NT2/D1 (cell line): Measurements from ENCODE around the gene BABAM2.

ENCODE experiments used
- DNase-seq: peaks from one replicate; pipeline ENCODE4 v3.0.0-alpha.2; 2011; ENCODE audit warnings: low read depth, low spot score
- H3K27me3 ChIP-seq: 2 replicates; pipeline ENCODE4 v1.6.0; 2011; ENCODE audit warnings: mild to moderate bottlenecking; ENCODE audit not compliant: insufficient read length, insufficient read depth
- H3K36me3 ChIP-seq: 2 replicates; pipeline ENCODE4 v1.6.1; 2011; ENCODE audit warnings: mild to moderate bottlenecking, low read length, mixed read lengths; ENCODE audit not compliant: insufficient read depth, insufficient read length
- H3K4me1 ChIP-seq: 2 replicates; pipeline ENCODE4 v1.5.1; 2011; ENCODE audit not compliant: insufficient read depth, insufficient read length
- H3K4me3 ChIP-seq: 2 replicates; pipeline ENCODE4 v1.5.1; 2011; ENCODE audit warnings: low read depth; ENCODE audit not compliant: insufficient read length
- H3K9ac ChIP-seq: 2 replicates; pipeline ENCODE4 v1.6.0; 2011; ENCODE audit warnings: low read depth; ENCODE audit not compliant: insufficient read length
- H3K9me3 ChIP-seq: 2 replicates; pipeline ENCODE4 v1.5.1; 2011; ENCODE audit warnings: mild to moderate bottlenecking, low read length; ENCODE audit not compliant: insufficient read depth
- SUZ12 ChIP-seq: IDR thresholded peaks from 2 replicates; pipeline ENCODE4 v1.6.1; 2011; ENCODE audit not compliant: insufficient read length, insufficient read depth; ENCODE audit errors: extremely low read depth
- YY1 ChIP-seq: IDR thresholded peaks from 2 replicates; pipeline ENCODE4 v1.6.1; 2011; ENCODE audit not compliant: insufficient read length, insufficient read depth
- ZNF274 ChIP-seq: IDR thresholded peaks from 2 replicates; pipeline ENCODE4 v1.6.1; 2011; ENCODE audit warnings: mild to moderate bottlenecking, low read depth, low read length

Gene BABAM2

GRCh38 chr2:28286678-28287077 lies 396.1 kb downstream of the BABAM2 start:
- Histone ChIP-seq H3K9ac (no peak overlapping the region), H3K4me3 (no peak overlapping the region), H3K9me3 (no peaks in the 10 kb centered on the region), H3K36me3 (no peaks in the 10 kb centered on the region), H3K27me3 (no peaks in the 10 kb centered on the region), H3K4me1 (no peaks in the 10 kb centered on the region)
- TF ChIP-seq YY1 (no peak), SUZ12 (no peak), ZNF274 (no peak)
- DNase-seq: no peak

- Histone ChIP-seq H3K4me3 (no peak overlapping the region), H3K36me3 (no peaks in the 10 kb centered on the region), H3K9me3 (no peaks in the 10 kb centered on the region), H3K27me3 (no peaks in the 10 kb centered on the region), H3K9ac (no peak overlapping the region), H3K4me1 (no peaks in the 10 kb centered on the region)
- DNase-seq: no peak
- TF ChIP-seq ZNF274: no peak
- no peak for TF ChIP-seq SUZ12
- no peak for TF ChIP-seq YY1
Measured at GRCh38 chr2:28287256-28287915, 396.9 kb downstream of the BABAM2 start.

GRCh38 chr2:28288620-28289019 lies 398.1 kb downstream of the BABAM2 start:
- TF ChIP-seq ZNF274 (no peak), SUZ12 (no peak), YY1 (no peak)
- DNase-seq: no peak
- H3K9me3 ChIP-seq: no peaks in the 10 kb centered on the region
- no peak overlapping the region for H3K9ac ChIP-seq
- H3K27me3 ChIP-seq: no peaks in the 10 kb centered on the region
- H3K4me3 ChIP-seq: no peak overlapping the region
- H3K4me1 ChIP-seq: no peaks in the 10 kb centered on the region
- no peaks in the 10 kb centered on the region for H3K36me3 ChIP-seq

- H3K4me3 ChIP-seq: no peak overlapping the region
- no peaks in the 10 kb centered on the region for H3K27me3 ChIP-seq
- H3K9ac ChIP-seq: no peak overlapping the region
- H3K36me3 ChIP-seq: no peaks in the 10 kb centered on the region
- no peak for TF ChIP-seq ZNF274
- no peak for TF ChIP-seq SUZ12
- TF ChIP-seq YY1: no peak
- no peak for DNase-seq
- H3K4me1 ChIP-seq: no peaks in the 10 kb centered on the region
- no peaks in the 10 kb centered on the region for H3K9me3 ChIP-seq
Measured at GRCh38 chr2:28291811-28292440, 401.4 kb downstream of the BABAM2 start.

- DNase-seq: no peak
- Histone ChIP-seq H3K4me1 (no peaks in the 10 kb centered on the region), H3K9me3 (no peaks in the 10 kb centered on the region), H3K4me3 (no peak overlapping the region), H3K27me3 (no peaks in the 10 kb centered on the region), H3K36me3 (no peaks in the 10 kb centered on the region), H3K9ac (no peak overlapping the region)
- TF ChIP-seq ZNF274 (no peak), YY1 (no peak), SUZ12 (no peak)
Measured at GRCh38 chr2:28292491-28292890, 402.0 kb downstream of the BABAM2 start.

- no peak overlapping the region for H3K9ac ChIP-seq
- no peaks in the 10 kb centered on the region for H3K36me3 ChIP-seq
- no peak overlapping the region for H3K4me3 ChIP-seq
- DNase-seq: no peak
- no peaks in the 10 kb centered on the region for H3K4me1 ChIP-seq
- TF ChIP-seq ZNF274 (no peak), SUZ12 (no peak), YY1 (no peak)
- no peaks in the 10 kb centered on the region for H3K9me3 ChIP-seq
- no peaks in the 10 kb centered on the region for H3K27me3 ChIP-seq
Measured at GRCh38 chr2:28293416-28293815, 402.9 kb downstream of the BABAM2 start.

GRCh38 chr2:28294451-28294850 lies 403.9 kb downstream of the BABAM2 start:
- TF ChIP-seq SUZ12 (no peak), YY1 (no peak), ZNF274 (no peak)
- no peak for DNase-seq
- Histone ChIP-seq H3K9me3 (no peaks in the 10 kb centered on the region), H3K36me3 (no peaks in the 10 kb centered on the region), H3K27me3 (no peaks in the 10 kb centered on the region), H3K9ac (no peak overlapping the region), H3K4me1 (no peaks in the 10 kb centered on the region), H3K4me3 (no peak overlapping the region)
